NOMO-1 (cell line): ENCODE measurements around the gene NUP133.
"Not testable (repeated sequence)": the region's sequence is repeated elsewhere in the genome, so short reads cannot be mapped to it uniquely, and the experiment has no call there.

Experiments
- DNase-seq, 2 experiments: peaks; one replicate each; lab custom pipeline; 2025; ENCODE audit not compliant: unreplicated experiment in 2 of 2; lab: John Stamatoyannopoulos, UW

NUP133 gene

DNA sequence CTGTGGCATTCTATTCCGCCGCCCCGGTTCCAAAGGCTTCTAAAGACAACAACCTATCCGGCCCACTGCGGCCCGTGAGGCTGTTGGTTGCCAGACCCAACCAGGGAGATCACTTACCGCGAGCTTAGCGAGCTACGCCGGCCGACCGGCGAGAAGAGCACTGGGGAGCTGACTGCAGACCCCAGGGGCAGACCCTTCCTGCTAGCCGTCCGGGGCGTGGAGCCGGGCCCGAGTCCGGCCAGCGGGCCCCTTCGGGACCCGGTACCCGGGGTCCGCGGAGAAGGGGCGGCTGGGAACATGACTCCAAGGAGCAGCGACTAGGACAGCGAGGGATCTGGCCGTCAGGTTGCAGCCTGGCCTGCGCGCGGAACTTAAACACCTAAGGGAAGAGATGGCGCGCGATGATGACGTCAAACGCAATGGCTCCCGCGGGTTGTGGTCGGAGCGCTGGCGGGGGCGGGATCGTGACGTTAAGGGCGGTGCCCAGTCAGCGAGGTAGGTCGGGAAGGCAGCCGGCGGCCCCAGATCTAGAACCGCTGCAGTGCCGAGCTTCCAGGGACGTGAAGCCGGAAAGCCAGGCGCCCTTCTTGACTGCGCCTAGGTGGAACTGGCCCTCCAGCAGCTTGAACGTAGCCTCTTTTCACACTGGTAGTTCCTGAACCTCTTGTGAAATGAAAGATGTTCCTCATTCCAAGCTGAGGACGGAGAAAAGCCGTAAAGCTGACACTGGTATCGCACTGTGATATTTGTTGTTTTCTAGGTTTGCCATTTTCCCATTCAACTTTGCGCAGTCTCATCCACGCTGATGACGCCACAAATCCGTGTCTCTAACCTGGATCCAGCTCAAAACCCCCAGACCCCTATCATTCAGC is at the start of gene NUP133:
Gene NUP133 (minus strand): TSS at position 391 of the 872 bp plus-strand sequence. CDS start 92 bp downstream, at position 299.
- peak; percentile 90 to 95 for DNase-seq

DNA sequence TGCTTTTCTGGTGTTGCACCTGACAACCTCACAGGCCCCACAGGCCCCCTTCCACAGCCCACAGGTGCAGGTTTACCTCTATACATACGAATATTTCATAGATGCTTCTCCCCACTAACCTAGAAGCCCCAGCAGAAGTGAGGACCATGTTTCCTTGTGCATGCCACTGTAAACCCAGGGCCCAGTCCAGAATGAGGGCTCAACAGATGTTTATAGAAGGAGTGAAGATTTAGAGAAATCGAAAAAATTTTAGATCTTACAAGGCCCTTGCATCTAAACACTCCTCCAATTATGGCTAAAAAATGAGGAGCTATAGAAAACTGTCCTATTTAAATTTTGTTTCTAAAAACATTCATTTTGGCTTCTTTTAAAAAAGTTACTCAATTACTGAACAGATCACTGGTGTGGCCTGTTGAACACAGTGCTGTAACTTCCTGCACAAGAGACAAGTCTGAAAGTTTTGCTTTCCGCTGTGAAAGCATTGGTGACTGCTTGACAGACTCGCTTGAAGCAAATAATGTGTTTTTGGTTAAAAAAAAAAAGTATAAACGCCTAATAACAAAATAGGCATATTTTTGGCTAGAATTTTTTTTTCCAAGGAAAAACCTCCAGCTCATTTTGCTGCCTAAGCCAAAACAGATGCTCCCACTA is 49.2 kb upstream of the NUP133 start:
- peak; percentile 26 to 60 for DNase-seq

DNA sequence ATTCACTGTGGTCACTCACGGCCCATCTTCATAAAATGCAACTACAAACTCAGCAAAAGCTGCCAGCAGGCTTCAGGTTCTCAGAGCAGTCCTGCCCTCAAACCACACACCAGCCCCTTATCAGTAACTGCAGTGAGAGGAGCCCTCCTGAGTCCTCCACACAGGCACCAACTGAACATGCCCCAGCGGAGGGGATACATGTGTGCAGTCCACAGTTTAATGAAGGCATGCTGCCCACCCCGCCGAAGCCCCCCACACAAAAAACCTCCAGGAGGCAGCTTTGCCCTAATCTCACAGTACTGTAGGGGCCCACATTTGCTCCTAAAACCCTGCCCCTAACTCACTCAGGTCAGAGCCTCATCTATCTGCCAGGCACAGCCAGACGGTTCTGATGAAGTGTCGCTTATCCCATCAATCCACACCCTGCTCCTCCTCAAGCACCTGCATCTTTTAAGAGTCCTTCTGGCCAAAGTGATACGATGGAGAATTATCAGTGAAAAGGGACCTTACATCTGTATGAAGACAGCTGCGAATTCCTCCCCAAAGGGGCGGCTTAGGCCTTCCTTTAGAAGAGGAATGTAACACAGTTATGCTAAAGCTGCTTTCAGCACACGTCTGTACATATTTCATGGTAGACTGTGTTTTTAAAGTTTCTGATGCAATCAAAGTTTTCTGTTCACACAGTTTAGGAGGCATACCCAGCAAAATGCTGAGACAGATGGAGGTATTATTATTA is 46.9 kb upstream of the NUP133 start:
- DNase-seq: no peak

DNA sequence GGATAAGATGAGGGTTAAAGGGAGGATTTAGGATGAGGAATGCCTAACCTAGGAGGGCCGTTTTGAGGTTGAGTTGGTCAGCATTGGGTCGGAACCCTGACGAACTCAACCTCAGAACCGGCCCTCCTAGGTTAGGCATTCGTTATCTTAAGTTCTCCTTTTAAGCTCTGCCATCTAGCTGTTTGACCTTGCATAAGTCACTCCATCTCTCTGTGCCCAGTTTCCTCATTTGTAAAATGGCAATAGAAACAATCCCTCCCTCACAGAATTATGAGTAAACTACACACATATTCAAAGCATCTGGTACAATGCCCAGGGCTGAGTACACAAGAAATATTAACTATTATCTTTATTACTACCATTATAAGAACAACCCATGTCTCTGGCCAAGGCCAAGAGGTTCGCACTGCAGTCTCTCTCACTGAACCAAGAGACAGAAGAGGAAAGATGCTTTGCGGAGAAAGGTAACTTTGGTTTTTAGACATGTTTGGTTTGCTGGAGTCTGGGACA is 45.5 kb upstream of the NUP133 start:
- DNase-seq: no peak

DNA sequence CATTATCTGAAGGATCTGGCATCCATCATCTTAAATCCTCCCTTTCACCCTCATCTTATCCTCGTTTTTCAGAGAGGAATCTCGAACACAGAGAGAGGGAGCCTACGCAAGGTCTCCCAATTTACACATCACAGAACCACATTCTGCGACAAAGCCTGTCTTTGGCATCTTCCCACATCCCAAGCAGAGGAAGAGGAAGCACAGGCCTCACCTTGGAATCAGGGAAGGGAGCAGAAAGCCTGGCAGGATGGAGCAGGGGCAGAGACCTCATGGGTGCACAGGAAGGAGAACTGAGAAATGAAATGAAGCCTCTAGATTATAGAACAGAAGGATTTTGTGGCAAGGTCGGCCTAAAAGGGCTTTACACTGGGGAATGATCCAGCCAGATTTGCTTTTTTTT is 44.6 kb upstream of the NUP133 start:
- no peak for DNase-seq

DNA sequence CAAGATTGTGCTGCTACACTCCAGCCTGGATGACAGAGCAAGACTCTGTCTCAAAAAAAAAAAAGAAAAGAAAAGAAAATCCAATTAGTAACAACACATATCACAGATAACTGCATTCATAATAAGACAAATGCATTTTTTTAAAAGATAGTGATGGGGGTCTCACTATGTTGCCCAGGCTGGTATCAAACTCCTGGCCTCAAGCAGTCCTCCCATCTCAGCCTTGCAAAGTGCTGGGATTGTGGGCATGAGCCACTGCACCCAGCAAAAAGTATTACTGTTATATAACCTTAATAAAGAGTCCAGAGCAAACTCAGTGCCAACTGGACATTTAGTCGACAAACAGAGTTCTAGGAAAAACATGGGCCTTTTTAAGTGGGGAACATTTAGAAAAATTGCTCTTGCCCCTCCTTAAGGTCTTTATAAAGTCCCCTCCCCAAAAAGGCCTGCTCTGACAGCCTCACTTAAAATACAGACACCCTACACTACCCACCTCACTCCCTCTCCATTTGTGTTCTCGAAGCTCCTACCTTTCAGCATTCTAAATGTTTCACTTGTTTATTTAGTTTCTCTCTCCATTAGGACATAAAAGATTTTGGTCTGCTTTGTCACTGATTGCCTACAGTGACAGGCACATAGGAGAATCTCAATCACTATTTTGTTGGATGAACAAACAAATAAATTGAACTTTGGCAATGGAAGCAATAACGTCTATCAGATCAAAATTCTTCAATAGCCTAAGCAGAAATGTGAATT is 42.8 kb upstream of the NUP133 start:
- no peak for DNase-seq

DNA sequence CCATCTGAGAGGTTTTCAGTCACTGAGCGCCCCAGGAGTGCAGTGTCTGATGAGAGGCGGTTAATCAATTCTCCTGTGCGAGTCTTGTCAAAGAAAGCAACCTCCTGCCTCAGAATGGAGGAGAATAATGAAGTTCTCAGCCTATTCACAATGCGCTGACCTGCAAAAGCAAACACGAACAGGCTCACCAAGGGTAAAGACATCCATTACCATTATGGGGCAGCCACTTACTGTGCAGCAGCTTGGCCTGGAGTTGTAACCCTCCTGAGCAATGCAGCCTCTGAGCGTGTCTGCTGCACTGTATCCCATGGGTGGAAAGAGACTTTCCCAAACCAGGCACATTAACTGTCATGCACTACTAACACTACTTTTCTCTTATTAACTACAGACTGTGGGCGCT is 39.4 kb upstream of the NUP133 start:
- DNase-seq: no peak

DNA sequence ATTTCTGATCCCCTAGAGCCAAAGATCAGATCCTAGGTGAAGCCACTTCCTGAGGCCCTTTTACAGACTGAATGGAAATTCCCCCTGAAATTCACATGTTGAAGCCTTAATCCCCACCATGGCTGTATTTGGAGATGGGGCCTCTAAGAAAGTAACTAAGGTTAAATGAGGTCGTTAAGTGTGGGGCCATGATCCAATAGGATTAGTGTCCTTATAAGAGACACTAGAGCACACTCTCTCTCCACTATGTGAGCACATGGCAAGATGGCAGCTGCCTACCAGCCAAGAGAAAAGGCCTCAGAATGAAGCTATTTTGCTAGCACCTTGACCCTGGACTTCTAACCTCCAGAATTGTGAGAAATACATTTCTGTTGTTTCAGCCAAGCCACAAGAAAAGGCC is 36.4 kb upstream of the NUP133 start:
- DNase-seq: no peak

DNA sequence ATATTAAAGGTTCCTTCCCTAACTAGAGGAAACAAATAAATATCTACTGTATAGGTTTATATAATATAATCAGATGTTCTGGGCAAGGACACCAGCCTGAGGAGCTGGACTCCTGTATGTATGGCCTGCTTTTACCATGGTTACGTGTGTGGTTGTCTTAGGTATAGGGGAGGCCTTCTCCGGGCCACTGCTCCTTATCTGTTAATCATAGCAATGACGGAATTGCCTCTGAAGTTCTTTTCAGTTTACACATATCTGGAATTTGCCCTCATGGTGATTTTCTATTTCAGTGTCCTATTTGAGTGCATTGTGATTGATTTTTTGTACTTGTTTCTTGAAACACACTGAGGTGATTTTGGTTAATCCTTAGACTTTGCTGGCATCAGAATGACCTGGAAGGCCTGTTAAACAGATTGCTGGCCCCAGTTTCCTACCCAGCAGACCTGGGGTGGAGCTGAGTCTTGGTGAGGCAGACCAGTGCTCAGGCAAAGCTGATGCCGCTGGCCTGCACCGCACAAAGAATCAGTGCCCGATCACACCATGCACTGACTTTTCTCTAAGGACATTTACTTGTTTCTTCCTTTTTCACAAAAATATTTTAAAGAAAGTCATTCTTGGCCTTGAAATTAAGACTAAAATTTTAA is 31.8 kb upstream of the NUP133 start:
- no peak for DNase-seq

DNA sequence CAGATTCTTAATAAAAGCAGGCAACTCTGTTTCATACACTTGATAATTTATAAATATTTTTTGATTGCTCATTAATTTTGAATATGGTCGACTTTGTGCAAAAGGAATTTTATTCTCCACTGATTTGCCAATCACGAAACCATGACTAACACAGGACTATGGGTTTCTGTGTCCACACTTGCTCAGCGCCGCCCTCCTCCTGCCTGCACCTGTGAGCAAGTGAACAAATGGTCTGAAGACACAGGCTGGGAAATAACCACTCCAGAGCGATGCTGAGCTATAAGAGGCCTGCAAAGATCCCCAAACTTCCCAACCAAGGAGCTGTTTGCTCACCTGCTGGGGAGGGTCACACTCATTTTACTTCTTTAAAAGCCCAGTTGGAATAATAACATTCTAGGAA is 30.8 kb upstream of the NUP133 start:
- DNase-seq: no peak

DNA sequence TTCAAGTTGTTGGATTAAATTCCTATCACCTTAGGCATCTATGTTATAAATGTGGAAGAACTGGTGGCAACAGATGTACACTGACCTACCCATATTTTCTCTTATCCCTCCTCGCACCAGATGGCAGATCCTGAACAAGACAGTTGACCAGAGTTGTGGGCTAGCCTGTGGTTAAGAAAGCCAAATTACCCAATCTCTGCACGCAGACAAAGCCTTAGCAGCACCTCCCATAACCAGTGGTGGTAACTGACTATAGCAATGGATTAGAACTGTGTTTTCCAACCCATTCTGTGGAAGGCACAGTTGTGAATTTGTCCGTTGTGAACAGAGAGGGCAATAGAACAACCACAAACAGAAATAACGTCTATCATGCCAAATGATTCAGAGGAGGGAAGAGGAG is 29.8 kb upstream of the NUP133 start:
- peak; percentile 69 to 71 for DNase-seq

DNA sequence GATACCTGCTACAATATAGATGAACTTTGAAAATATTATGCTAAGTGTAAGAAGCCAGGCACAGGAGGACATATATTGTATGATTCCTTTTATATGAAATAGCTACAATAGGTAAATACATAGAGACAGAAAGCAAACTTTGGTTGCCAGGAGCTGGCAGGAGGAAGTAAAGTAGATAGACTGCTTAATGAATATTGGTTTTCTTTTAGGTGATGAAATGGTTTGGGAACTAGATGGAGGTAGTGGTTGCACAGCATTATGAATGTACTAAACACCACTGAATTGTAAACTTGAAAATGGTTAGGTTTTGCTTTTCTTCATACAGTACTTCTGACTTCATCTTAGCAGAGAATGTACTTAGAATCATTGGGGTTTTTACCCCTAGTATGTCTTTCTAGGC is 28.8 kb upstream of the NUP133 start:
- DNase-seq: peak; percentile 33 to 71

DNA sequence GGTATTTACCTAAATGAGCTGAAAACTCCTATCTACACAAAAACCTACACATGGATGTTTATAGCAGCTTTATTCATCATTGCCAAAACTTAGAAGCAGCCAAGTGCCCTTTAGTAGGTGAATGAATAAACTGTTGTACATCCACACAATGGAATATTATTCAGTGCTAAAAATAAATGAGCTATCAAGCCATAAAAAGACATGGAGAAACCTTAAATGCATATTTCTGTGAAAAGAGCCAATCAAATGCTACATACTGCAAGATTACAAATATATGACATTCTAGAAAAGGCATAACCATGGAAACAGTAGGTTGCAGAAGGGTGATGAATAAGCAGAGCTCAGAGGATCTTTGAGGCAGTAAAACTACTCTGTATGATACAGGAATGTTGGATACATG is 27.1 kb upstream of the NUP133 start:
- no peak for DNase-seq

DNA sequence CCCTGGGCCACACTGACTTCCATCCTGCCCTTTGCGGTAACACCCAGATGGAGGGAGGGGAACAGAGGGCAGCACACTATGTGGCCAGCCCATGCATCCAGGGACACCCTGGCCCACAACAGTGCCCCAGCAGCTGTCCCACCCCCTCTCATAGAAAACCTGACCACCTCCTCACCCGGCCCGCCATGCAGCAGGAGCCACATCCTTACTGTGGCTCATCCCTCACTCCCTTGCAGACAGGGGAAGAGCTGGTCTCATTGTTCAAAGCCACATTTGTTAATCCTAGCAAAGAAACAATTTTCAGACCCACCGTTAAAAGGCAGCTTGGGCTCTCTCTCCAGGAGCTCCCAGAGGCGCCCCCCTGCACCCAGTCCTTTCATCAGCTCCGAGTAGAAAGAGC is 23.2 kb upstream of the NUP133 start:
- no peak for DNase-seq

DNA sequence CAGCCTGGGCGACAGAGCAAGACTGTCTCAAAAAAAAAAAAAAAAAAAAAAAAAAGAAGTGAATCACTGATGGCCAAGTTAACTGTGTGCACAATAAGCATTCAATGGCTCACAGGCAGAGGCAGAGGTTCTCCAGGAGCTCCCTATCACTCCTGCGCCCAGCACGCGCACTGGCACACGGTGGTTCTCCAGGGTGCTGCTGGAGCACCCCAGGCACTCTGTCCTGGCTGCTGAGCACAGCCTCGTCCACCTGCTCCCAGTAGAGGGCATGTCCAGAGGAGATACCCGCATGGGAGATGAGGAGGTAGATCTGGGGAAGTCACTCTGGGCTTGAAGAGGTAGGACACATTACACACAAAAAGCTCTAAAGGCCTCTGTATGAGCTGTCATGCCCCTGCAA is 21.5 kb upstream of the NUP133 start:
- DNase-seq: no peak

DNA sequence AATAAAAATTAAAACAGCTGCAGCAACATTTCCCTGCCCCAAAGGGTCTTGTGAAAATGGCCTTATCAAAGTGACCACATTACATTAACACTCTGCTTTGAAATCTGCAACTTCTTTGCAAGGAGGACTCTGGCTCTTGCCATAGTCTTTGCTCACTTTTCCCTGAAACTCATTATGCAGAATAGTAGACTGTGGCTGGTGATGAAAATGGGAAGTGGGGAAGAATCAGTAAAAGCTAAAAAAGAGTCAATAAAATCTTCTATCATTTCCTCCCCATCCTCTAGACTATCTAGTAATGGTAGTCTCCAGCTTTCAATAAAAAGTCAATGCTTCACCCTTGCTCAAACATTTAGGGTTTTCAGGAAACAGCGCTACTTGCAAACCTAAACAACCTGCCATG is 18.6 kb upstream of the NUP133 start:
- no peak for DNase-seq

DNA sequence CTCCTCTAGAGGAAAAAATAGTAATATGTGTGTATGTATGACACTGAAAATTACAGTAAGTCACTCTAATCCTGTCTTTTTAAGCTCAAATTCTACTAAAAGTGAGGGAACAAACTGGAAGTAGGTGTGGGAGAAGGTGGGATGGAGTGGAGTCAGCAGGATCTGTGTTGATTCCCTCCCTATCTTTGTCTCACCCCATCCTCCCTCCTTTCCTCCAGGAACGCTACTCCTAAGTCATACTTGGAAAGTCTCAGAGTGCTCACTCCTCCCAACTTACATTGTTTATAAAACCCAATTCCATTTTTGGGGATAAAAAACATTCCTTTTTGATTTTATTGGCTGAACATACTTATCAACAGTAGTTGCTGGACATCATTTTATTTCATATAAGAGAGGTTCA is 14.9 kb upstream of the NUP133 start:
- no peak for DNase-seq

DNA sequence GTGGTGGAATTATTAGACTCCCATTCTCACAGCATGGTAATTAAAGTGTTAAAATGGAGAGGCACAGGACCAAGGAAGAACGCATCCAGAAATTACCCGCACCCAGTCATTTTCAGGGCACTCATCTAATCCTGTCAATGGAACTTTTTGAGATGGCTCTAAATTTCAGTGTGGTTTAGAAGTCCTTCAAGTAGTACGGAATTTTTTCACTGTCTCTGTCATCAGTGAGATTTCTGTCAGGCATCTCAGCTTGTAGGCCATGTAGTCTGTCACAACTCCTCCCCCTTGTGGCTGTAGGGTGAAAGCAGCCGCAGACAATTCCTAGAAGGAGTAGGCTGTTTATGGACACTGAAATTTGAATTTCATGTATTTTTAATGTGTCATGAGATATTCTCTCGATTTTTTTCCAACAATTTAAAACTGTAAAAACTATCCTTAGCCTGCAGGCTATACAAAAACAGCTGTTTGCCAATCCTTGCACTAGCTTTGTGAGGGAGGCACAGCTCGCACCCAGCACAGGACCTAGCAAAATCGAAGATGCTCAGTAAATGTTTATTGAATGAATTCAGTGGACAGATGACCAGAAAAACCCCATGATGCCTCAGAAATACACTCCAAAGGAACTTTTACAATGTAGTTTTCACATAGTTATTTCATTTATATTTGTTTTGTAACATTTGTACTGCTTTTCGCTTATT is 6.6 kb upstream of the NUP133 start:
- DNase-seq: peak; percentile 41 to 69

DNA sequence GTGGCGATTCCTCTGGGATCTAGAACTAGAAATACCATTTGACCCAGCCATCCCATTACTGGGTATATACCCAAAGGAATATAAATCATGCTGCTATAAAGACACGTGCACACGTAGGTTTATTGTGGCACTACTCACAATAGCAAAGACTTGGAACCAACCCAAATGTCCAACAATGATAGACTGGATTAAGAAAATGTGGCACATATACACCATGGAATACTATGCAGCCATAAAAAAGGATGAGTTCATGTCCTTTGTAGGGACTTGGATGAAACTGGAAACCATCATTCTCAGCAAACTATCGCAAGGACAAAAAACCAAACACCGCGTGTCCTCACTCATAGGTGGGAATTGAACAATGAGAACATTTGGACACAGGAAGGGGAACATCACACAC is 3.5 kb upstream of the NUP133 start:
- not testable (repeated sequence) for DNase-seq

DNA sequence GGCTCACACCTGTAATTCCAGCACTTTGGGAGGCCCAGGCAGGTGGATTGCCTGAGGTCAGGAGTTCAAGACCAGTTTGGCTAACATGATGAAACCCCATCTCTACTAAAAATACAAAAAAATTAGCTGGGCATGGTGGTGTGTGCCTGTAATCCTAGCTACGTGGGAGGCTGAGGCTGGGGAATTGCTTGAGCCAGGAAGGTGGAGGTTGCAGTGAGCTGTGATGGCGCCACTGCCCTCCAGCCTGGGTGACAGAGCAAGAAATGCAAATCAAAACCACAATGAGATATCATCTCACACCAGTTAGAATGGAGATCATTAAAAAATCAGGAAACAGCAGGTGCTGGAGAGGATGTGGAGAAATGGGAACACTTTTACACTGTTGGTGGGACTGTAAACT is 3.1 kb upstream of the NUP133 start:
- DNase-seq: not testable (repeated sequence)
